HEK293T (cell line): ENCODE data around the gene TREX2.
"Not testable (repeated sequence)": the region's sequence is repeated elsewhere in the genome, so short reads cannot be mapped to it uniquely, and the experiment has no call there.

ENCODE experiments used
- CTCF ChIA-PET: fragments of 350-600 bp; formaldehyde crosslinking; extraction: SDS; loops from one replicate; lab custom pipeline; 2021; ENCODE audit warnings: antibody characterized with exemption, inconsistent platforms; lab: Yijun Ruan, JAX
- POLR2A ChIA-PET: fragments of 350-600 bp; formaldehyde crosslinking; extraction: SDS; loops from one replicate; lab custom pipeline; 2020; ENCODE audit warnings: antibody characterized with exemption, inconsistent platforms; lab: Yijun Ruan, JAX
- DNase-seq: peaks from one replicate; pipeline ENCODE4 v3.0.0; 2012; ENCODE audit warnings: mixed read lengths; ENCODE audit errors: extremely low spot score
- ARNT ChIP-seq: fragments of 450-650 bp; IDR thresholded peaks from 2 replicates; pipeline ENCODE4 v1.6.1; 2017; ENCODE audit warnings: mild to moderate bottlenecking
- BHLHE40 ChIP-seq: fragments of 450-650 bp; IDR thresholded peaks from 2 replicates; pipeline ENCODE4 v1.6.1; 2016; ENCODE audit warnings: mild to moderate bottlenecking, moderate library complexity, borderline replicate concordance
- CTBP1 ChIP-seq: fragments of 450-650 bp; IDR thresholded peaks from 2 replicates; pipeline ENCODE4 v1.6.1; 2016; ENCODE audit warnings: borderline replicate concordance
- ELF4 ChIP-seq: fragments of 450-650 bp; IDR thresholded peaks from 2 replicates; pipeline ENCODE4 v1.6.1; 2017; ENCODE audit warnings: antibody characterized with exemption
- FOXA1 ChIP-seq: fragments of 450-650 bp; IDR thresholded peaks from 2 replicates; pipeline ENCODE4 v1.6.1; 2016; ENCODE audit warnings: mild to moderate bottlenecking
- FOXK2 ChIP-seq: fragments of 450-650 bp; IDR thresholded peaks from 2 replicates; pipeline ENCODE4 v1.6.1; 2016; ENCODE audit warnings: mild to moderate bottlenecking
- FOXM1 ChIP-seq: fragments of 450-650 bp; IDR thresholded peaks from 2 replicates; pipeline ENCODE4 v1.6.1; 2017; ENCODE audit warnings: mild to moderate bottlenecking, borderline replicate concordance
- HDGF ChIP-seq: fragments of 450-650 bp; IDR thresholded peaks from 2 replicates; pipeline ENCODE4 v1.6.1; 2017; ENCODE audit warnings: antibody characterized with exemption, borderline replicate concordance
- L3MBTL2 ChIP-seq: fragments of 450-650 bp; conservative IDR thresholded peaks from 2 replicates; pipeline ENCODE4 v1.6.1; 2016; ENCODE audit warnings: mild to moderate bottlenecking
- LEF1 ChIP-seq: fragments of 450-650 bp; IDR thresholded peaks from 2 replicates; pipeline ENCODE4 v1.6.1; 2017; ENCODE audit warnings: mild to moderate bottlenecking, borderline replicate concordance
- NFRKB ChIP-seq: fragments of 450-650 bp; IDR thresholded peaks from 2 replicates; pipeline ENCODE4 v1.6.1; 2016; ENCODE audit warnings: mild to moderate bottlenecking, moderate library complexity
- PKNOX1 ChIP-seq: fragments of 450-650 bp; IDR thresholded peaks from 2 replicates; pipeline ENCODE4 v1.6.1; 2016
- SP1 ChIP-seq: fragments of 450-650 bp; IDR thresholded peaks from 2 replicates; pipeline ENCODE4 v1.6.1; 2017
- SUZ12 ChIP-seq: fragments of 450-650 bp; IDR thresholded peaks from 2 replicates; pipeline ENCODE4 v1.6.1; 2016; ENCODE audit warnings: mild to moderate bottlenecking
- TARDBP ChIP-seq: fragments of 450-650 bp; IDR thresholded peaks from 2 replicates; pipeline ENCODE4 v1.6.1; 2016
- ZNF384 ChIP-seq: fragments of 450-650 bp; IDR thresholded peaks from 2 replicates; pipeline ENCODE4 v1.6.1; 2016

Gene TREX2

GRCh38 chrX:153407736-153408135, 38.1 kb downstream of the TREX2 start:
- CTCF ChIA-PET: no interaction called here
- TF ChIP-seq FOXK2: no peak
- TF ChIP-seq TARDBP: no peak
- POLR2A ChIA-PET: no interaction called here
- no peak for DNase-seq

GRCh38 chrX:153406903-153407302, 39.0 kb downstream of the TREX2 start:
- POLR2A ChIA-PET: interaction anchor here (0.8 kb wide), 1 partner anchor 27 kb away, joined by 3 read pairs; no protein-coding TSS in a partner anchor
- CTCF ChIA-PET: interaction anchor here (1.2 kb wide), 1 partner anchor 54 kb away, joined by 3 read pairs; no protein-coding TSS in a partner anchor
- TF ChIP-seq ARNT: no peak
- no peak for TF ChIP-seq BHLHE40
- TF ChIP-seq SUZ12: no peak
- no peak for TF ChIP-seq FOXK2
- TF ChIP-seq ELF4: no peak
- TF ChIP-seq L3MBTL2: no peak
- no peak for TF ChIP-seq FOXA1
- no peak for TF ChIP-seq ZNF384
- TF ChIP-seq LEF1: no peak
- TF ChIP-seq NFRKB: no peak
- TF ChIP-seq PKNOX1: no peak
- no peak for TF ChIP-seq CTBP1
- no peak for TF ChIP-seq HDGF
- TF ChIP-seq SP1: no peak
- TF ChIP-seq FOXM1: no peak
- TF ChIP-seq TARDBP: no peak
- no peak for DNase-seq

- POLR2A ChIA-PET: interaction anchor here (0.8 kb wide), 1 partner anchor 28 kb away, joined by 3 read pairs; no protein-coding TSS in a partner anchor
These were observed 39.8 kb downstream of the TREX2 start for GRCh38 chrX:153406011-153406410.

GRCh38 chrX:153405426-153405825, 40.4 kb downstream of the TREX2 start:
- CTCF ChIA-PET: no interaction called here
- POLR2A ChIA-PET: no interaction called here
- TF ChIP-seq ELF4 (no peak), ARNT (no peak), BHLHE40 (no peak), FOXA1 (no peak), TARDBP (no peak), SUZ12 (no peak), L3MBTL2 (no peak), NFRKB (no peak), CTBP1 (no peak), SP1 (no peak), FOXK2 (no peak), FOXM1 (no peak), PKNOX1 (no peak), HDGF (no peak), ZNF384 (no peak), LEF1 (no peak)
- no peak for DNase-seq

More at GRCh38 chrX:153406011-153406410, 39.8 kb downstream of the TREX2 start:
- TF ChIP-seq PKNOX1: no peak
- no peak for TF ChIP-seq SP1
- TF ChIP-seq FOXM1: no peak
- no peak for TF ChIP-seq TARDBP
- TF ChIP-seq SUZ12: no peak
- no peak for TF ChIP-seq ELF4
- TF ChIP-seq HDGF: no peak
- TF ChIP-seq BHLHE40: no peak
- TF ChIP-seq L3MBTL2: no peak
- no peak for TF ChIP-seq ZNF384
- TF ChIP-seq FOXK2: no peak
- no peak for TF ChIP-seq LEF1
- TF ChIP-seq NFRKB: no peak
- TF ChIP-seq ARNT: no peak
- TF ChIP-seq CTBP1: no peak
- TF ChIP-seq FOXA1: no peak
- DNase-seq: no peak
- CTCF ChIA-PET: interaction anchor here (1.2 kb wide), 1 partner anchor 55 kb away, joined by 3 read pairs; no protein-coding TSS in a partner anchor

GRCh38 chrX:153404333-153404732, 41.5 kb downstream of the TREX2 start:
- POLR2A ChIA-PET, DNase-seq, CTCF ChIA-PET: not testable (repeated sequence)

GRCh38 chrX:153401133-153401764, 44.6 kb downstream of the TREX2 start, which contains the start of gene PNMA6E:
TSS of gene PNMA6E (minus strand) at chrX:153401350. CDS start at chrX:153398849, 2,501 bp downstream.
- ChIA-PET CTCF (no interaction called here), POLR2A (no interaction called here)
- TF ChIP-seq L3MBTL2 (peak; percentile 42; the same call in 1 of the 2 replicates), SP1 (no peak)
- DNase-seq: no peak
